HUES6 (cell line): ENCODE measurements around the gene FAM131A.

Experiments used
- H3K27ac ChIP-seq: 2 replicates; pipeline ENCODE4 v1.7.0; 2013; ENCODE audit warnings: low read depth, mild to moderate bottlenecking, low read length, inconsistent platforms
- H3K27me3 ChIP-seq: 2 replicates; pipeline ENCODE4 v1.6.1; 2013; ENCODE audit warnings: low read length; ENCODE audit not compliant: control insufficient read depth, insufficient read depth
- H3K36me3 ChIP-seq: 2 replicates; pipeline ENCODE4 v1.6.1; 2013; ENCODE audit warnings: low read length; ENCODE audit not compliant: control insufficient read depth, insufficient read depth
- H3K4me1 ChIP-seq: 2 replicates; pipeline ENCODE4 v1.6.1; 2013; ENCODE audit warnings: low read length; ENCODE audit not compliant: control insufficient read depth, insufficient read depth
- H3K4me3 ChIP-seq: 2 replicates; pipeline ENCODE4 v1.5.1; 2013; ENCODE audit warnings: low read depth, low read length
- H3K9ac ChIP-seq: one replicate; pipeline ENCODE4 v1.6.1; 2013; ENCODE audit warnings: mild to moderate bottlenecking, low read length
- H3K9me3 ChIP-seq: 2 replicates; pipeline ENCODE4 v1.6.1; 2013; ENCODE audit warnings: low read depth, low read length; ENCODE audit not compliant: control insufficient read depth, insufficient read depth

FAM131A gene

GRCh38 chr3:184305577-184305976 lies 31.8 kb upstream of the FAM131A start:
- Histone ChIP-seq H3K4me1 (no peaks in the 10 kb centered on the region), H3K9me3 (no peaks in the 10 kb centered on the region), H3K36me3 (peaks cover 88% of the 10 kb centered on the region), H3K27me3 (no peaks in the 10 kb centered on the region), H3K27ac (no peak overlapping the region), H3K9ac (no peak overlapping the region), H3K4me3 (no peak overlapping the region)

- no peak overlapping the region for H3K4me3 ChIP-seq
- no peaks in the 10 kb centered on the region for H3K4me1 ChIP-seq
- H3K9ac ChIP-seq, result no peak overlapping the region
- no peaks in the 10 kb centered on the region for H3K27me3 ChIP-seq
- H3K36me3 ChIP-seq, result peaks cover 80% of the 10 kb centered on the region
- no peak overlapping the region for H3K27ac ChIP-seq
- no peaks in the 10 kb centered on the region for H3K9me3 ChIP-seq
These were observed 30.9 kb upstream of the FAM131A start for GRCh38 chr3:184306341-184306972.

DNA sequence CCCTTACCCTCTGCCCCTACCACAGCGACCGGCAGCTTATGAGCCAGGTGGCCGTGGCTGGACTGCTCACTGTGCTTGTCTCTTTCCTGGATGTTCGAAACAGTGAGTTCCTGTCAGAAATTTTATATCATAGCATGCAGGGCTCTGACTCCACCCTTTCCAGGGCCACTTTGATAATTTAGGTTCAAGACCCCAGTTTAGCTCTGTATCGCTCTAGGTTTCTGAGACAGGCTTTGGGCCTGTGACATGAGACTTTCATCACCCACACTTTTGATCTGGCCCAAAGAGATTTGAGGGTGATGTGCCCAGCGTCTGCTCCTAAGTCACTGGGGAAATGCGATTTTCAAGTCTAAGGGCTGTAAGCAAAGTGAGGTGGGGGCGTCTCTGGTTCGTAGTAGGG lies 29.5 kb upstream of the FAM131A start:
- Histone ChIP-seq H3K9me3 (no peaks in the 10 kb centered on the region), H3K27me3 (no peaks in the 10 kb centered on the region), H3K9ac (no peak overlapping the region), H3K36me3 (peaks cover 66% of the 10 kb centered on the region), H3K4me3 (no peak overlapping the region), H3K4me1 (no peaks in the 10 kb centered on the region), H3K27ac (no peak overlapping the region)

- no peak overlapping the region for H3K4me3 ChIP-seq
- H3K9ac ChIP-seq, result no peak overlapping the region
- H3K4me1 ChIP-seq, result no peaks in the 10 kb centered on the region
- H3K9me3 ChIP-seq, result no peaks in the 10 kb centered on the region
- H3K27ac ChIP-seq, result no peak overlapping the region
- peaks cover 57% of the 10 kb centered on the region for H3K36me3 ChIP-seq
- H3K27me3 ChIP-seq, result no peaks in the 10 kb centered on the region
These were observed 28.7 kb upstream of the FAM131A start for GRCh38 chr3:184308744-184309143.

- Histone ChIP-seq H3K4me3 (no peak overlapping the region), H3K9ac (no peak overlapping the region), H3K9me3 (no peaks in the 10 kb centered on the region), H3K36me3 (peaks cover 35% of the 10 kb centered on the region), H3K4me1 (peaks cover 5% of the 10 kb centered on the region; the same call in 1 of the 2 replicates), H3K27me3 (no peaks in the 10 kb centered on the region), H3K27ac (no peak overlapping the region)
These were observed 25.8 kb upstream of the FAM131A start for GRCh38 chr3:184311633-184312032.

DNA sequence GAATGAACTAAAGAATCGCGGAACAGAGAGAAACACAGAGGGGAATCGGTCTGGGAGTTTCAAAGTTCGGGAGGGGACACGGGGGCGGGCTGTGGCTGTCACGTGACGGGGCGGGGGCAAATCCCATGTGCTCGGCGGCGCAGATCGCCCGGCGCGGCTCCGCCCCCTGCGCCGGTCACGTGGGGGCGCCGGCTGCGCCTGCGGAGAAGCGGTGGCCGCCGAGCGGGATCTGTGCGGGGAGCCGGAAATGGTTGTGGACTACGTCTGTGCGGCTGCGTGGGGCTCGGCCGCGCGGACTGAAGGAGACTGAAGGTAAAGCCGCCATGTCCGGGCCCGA lies 23.1 kb upstream of the FAM131A start, which contains the start of gene EIF4G1:
Gene EIF4G1 (plus strand): TSS at position 244 of the 337 bp plus-strand sequence. CDS start 1,191 bp downstream, outside the sequence.
- H3K27ac ChIP-seq, result peak within 1 kb of the TSS; percentile 96

DNA sequence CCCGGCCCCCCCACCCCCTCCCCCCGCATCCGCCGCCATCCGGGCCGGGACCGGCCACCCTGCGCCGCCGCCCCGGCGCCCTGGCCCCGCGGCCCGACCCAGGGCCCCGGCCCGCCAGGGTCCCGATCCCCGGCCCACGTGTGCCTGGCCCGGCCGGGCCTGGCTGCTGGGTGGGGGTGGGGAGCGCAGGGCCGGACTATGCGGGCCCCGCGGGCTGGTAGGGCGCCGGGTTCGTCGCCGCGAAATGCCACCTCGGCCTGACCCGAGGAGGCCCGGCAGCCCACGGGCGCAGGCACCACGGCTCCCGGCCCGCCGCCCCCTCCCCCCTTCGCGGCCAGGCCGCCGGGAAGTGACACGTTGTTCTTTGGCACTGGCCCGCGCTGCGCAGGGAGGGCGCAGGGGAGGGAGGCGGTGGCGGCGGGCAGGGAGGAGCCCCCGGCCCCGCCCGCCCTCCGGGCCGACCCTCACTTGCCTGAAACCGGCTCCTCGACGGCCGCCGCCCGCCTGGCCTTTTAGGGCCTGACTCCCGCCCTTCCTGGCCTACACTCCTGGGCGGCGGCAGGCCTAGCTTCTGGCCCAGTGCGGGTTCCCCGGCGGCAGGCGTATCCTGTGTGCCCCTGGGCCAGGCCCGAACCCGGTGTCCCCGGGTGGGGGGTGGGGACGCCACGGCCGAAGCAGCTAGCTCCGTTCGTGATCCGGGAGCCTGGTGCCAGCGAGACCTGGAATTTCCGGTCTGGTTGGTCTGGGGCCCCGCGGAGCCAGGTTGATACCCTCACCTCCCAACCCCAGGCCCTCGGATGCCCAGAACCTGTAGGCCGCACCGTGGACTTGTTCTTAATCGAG lies 22.5 kb upstream of the FAM131A start:
- H3K4me3 ChIP-seq, result peak overlapping the region; percentile 79
- no peaks in the 10 kb centered on the region for H3K27me3 ChIP-seq
- H3K9ac ChIP-seq, result peak overlapping the region; percentile 98
- peaks cover 39% of the 10 kb centered on the region for H3K36me3 ChIP-seq
- H3K27ac ChIP-seq, result peak overlapping the region; percentile 96
- H3K4me1 ChIP-seq, result peaks cover 11% of the 10 kb centered on the region; the same call in 1 of the 2 replicates
- no peaks in the 10 kb centered on the region for H3K9me3 ChIP-seq

More for the DNA sequence above, 23.1 kb upstream of the FAM131A start, which contains the start of gene EIF4G1:
- Histone ChIP-seq H3K4me3 (peak within 1 kb of the TSS; percentile 79), H3K4me1 (peaks cover 11% of the 10 kb centered on the region; the same call in 1 of the 2 replicates), H3K27me3 (no peaks in the 10 kb centered on the region), H3K9me3 (no peaks in the 10 kb centered on the region), H3K9ac (peak within 1 kb of the TSS; percentile 98), H3K36me3 (peaks cover 34% of the 10 kb centered on the region)

- H3K9ac ChIP-seq, result peak overlapping the region; percentile 98
- H3K9me3 ChIP-seq, result no peaks in the 10 kb centered on the region
- H3K27me3 ChIP-seq, result no peaks in the 10 kb centered on the region
- H3K4me3 ChIP-seq, result peak overlapping the region; percentile 79
- H3K4me1 ChIP-seq, result peaks cover 11% of the 10 kb centered on the region; the same call in 1 of the 2 replicates
- H3K27ac ChIP-seq, result peak overlapping the region; percentile 96
- H3K36me3 ChIP-seq, result peaks cover 41% of the 10 kb centered on the region
These were observed 21.9 kb upstream of the FAM131A start for GRCh38 chr3:184315543-184315867.

DNA sequence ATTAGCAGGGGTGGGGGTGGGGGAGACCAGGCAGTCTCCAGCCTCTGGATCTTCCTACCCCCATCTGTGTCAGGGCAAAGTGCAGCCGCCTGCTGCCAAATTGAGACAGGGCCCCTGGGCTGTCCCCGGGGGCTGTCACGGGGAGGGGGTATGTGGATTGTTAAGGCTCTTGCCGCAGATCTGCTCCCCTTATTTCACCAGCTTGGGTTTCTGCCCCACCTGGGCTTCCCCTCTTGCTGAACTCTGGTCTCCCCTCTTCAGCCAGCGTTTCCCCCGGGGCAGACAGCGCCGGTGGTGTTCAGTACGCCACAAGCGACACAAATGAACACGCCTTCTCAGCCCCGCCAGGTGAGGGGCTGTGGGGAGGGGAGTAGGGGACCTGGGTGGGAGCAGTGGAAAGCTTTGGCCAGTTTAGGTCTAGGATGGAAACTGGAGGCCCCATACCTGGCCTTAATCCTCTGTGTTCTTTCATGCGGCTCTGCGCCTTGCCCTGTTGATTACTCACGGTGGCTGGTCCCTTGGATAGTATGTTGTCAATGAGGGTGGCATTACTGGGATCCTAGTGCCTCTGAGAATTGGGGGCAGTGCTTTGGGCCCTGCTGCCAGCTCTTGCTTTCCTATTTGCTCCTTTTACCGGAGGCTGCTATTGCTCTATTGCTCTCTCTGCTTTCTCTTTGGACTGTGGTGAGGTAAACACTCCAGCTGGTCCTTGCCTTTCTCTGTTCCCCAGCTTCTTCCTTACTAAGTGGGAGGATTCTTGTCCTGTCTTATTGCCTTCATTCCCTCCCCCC lies 21.3 kb upstream of the FAM131A start:
- peaks cover 11% of the 10 kb centered on the region; the same call in 1 of the 2 replicates for H3K4me1 ChIP-seq
- H3K4me3 ChIP-seq, result peak overlapping the region; percentile 79
- H3K27me3 ChIP-seq, result no peaks in the 10 kb centered on the region
- peaks cover 46% of the 10 kb centered on the region for H3K36me3 ChIP-seq
- H3K27ac ChIP-seq, result no peak overlapping the region
- peak overlapping the region; percentile 98 for H3K9ac ChIP-seq
- no peaks in the 10 kb centered on the region for H3K9me3 ChIP-seq

GRCh38 chr3:184316792-184317191 lies 20.6 kb upstream of the FAM131A start:
- H3K27ac ChIP-seq, result no peak overlapping the region
- peaks cover 54% of the 10 kb centered on the region for H3K36me3 ChIP-seq
- H3K4me3 ChIP-seq, result peak overlapping the region; percentile 79
- no peak overlapping the region for H3K9ac ChIP-seq
- H3K27me3 ChIP-seq, result no peaks in the 10 kb centered on the region
- H3K4me1 ChIP-seq, result peaks cover 11% of the 10 kb centered on the region; the same call in 1 of the 2 replicates
- no peaks in the 10 kb centered on the region for H3K9me3 ChIP-seq
